ENCODE results near the gene MRGPRE. TPM values are rescaled to one million over a fixed set of nuclear protein-coding genes. Genes with fewer than 3 reads are reported as not detected.
A peak's percentile ranks its signal among the peaks of the same experiment; 100 is the strongest.

The MRGPRE gene
- total RNA-seq, 1 experiment from 2014 or later = not detected

- H3K27me3 Mint-ChIP-seq (ENCODE audit: low read depth) = no peaks in the 10 kb centered on the region
- ATAC-seq = peak; percentile 29
- H3K4me1 Mint-ChIP-seq = peaks cover 32% of the 10 kb centered on the region
- peak; percentile 27 for DNase-seq (ENCODE audit: low spot score)
- CTCF ChIA-PET = interaction anchor here (0.6 to 3.0 kb wide), 24 partner anchors 8 to 294 kb away, joined by 3 to 14 read pairs (median 4); partner anchors contain the start of genes MRGPRE and PHLDA2
- POLR2A ChIA-PET = interaction anchor here (1.0 kb wide), 1 partner anchor 9 kb away, joined by 3 read pairs; no protein-coding TSS in a partner anchor
- H3K27ac Mint-ChIP-seq = no peak overlapping the region
- no peaks in the 10 kb centered on the region for H3K36me3 Mint-ChIP-seq
- no peak; the same call in 1 of the 2 replicates for TF ChIP-seq ZNF121 (CRISPR knock-in tag; IDR thresholded peaks at IDR 0.05)
- TF ChIP-seq E2F4 (CRISPR knock-in tag; IDR thresholded peaks at IDR 0.05; ENCODE audit: borderline replicate concordance, low read depth) = no peak
- no peak for TF ChIP-seq ATF2 (CRISPR knock-in tag; IDR thresholded peaks at IDR 0.05; ENCODE audit: borderline replicate concordance, low read depth)
- no peak for TF ChIP-seq AR (CRISPR knock-in tag; IDR thresholded peaks at IDR 0.05)
- H3K4me3 Mint-ChIP-seq = no peak overlapping the region
- no peaks in the 10 kb centered on the region for H3K9me3 Mint-ChIP-seq
Measured at GRCh38 chr11:3223932-3224381, 8.3 kb downstream of the MRGPRE start.

- POLR2A ChIA-PET = interaction anchor here (1.0 kb wide), 1 partner anchor 8 kb away, joined by 3 read pairs; no protein-coding TSS in a partner anchor
Measured at GRCh38 chr11:3222941-3223915, 9.0 kb downstream of the MRGPRE start.

More at GRCh38 chr11:3222941-3223915, 9.0 kb downstream of the MRGPRE start:
- no peak overlapping the region for H3K4me3 Mint-ChIP-seq
- no peaks in the 10 kb centered on the region for H3K9me3 Mint-ChIP-seq
- H3K4me1 Mint-ChIP-seq = peaks cover 32% of the 10 kb centered on the region
- CTCF ChIA-PET = interaction anchor here (0.8 to 3.0 kb wide), 21 partner anchors 8 to 293 kb away, joined by 3 to 14 read pairs (median 5); partner anchors contain the start of genes MRGPRE and PHLDA2
- H3K27me3 Mint-ChIP-seq (ENCODE audit: low read depth) = no peaks in the 10 kb centered on the region
- ATAC-seq = no peak
- TF ChIP-seq MAX (CRISPR knock-in tag; IDR thresholded peaks at IDR 0.05) (no peak), ATF1 (CRISPR knock-in tag; IDR thresholded peaks at IDR 0.05) (no peak), ZNF263 (CRISPR knock-in tag; IDR thresholded peaks at IDR 0.05; ENCODE audit: low read depth) (no peak), TP53 (CRISPR knock-in tag; IDR thresholded peaks at IDR 0.05) (no peak), NFATC4 (CRISPR knock-in tag; IDR thresholded peaks at IDR 0.05) (no peak), FOXP4 (CRISPR knock-in tag; IDR thresholded peaks at IDR 0.05) (no peak)
- H3K36me3 Mint-ChIP-seq = no peaks in the 10 kb centered on the region
- no peak overlapping the region for H3K27ac Mint-ChIP-seq
- no peak for DNase-seq (ENCODE audit: low spot score)

Measured in WTC11 (cell line).